ENCODE data around the gene SELENOV.
"Not testable (repeated sequence)": the region's sequence is repeated elsewhere in the genome, so short reads cannot be mapped to it uniquely, and the experiment has no call there.

Gene SELENOV

GRCh38 chr19:39514840-39515550, at the start of gene SELENOV:
SELENOV (plus strand) TSS chr19:39515139; CDS start chr19:39515213, 74 bp downstream.
- no peak for TF ChIP-seq JUND (IDR thresholded peaks at IDR 0.05; ENCODE audit: low read depth)
- in situ Hi-C loops (cut with HindIII; ENCODE audit: low pct_unique_long_range_greater_than_20kb, low sequenced_read_pairs): no loop called here

GRCh38 chr19:39465956-39466747, 48.8 kb upstream of the SELENOV start:
- no peak for TF ChIP-seq JUND (IDR thresholded peaks at IDR 0.05; ENCODE audit: low read depth)
- in situ Hi-C loops (cut with HindIII; ENCODE audit: low pct_unique_long_range_greater_than_20kb, low sequenced_read_pairs): no loop called here
- no peak for DNase-seq (ENCODE audit: low read depth in 1 of 2, low spot score in 1 of 2)

More at GRCh38 chr19:39514840-39515550, at the start of gene SELENOV:
- no peak for DNase-seq (ENCODE audit: low read depth in 1 of 2, low spot score in 1 of 2)

GRCh38 chr19:39467941-39468340, 47.0 kb upstream of the SELENOV start:
- in situ Hi-C loops (cut with HindIII; ENCODE audit: low pct_unique_long_range_greater_than_20kb, low sequenced_read_pairs): no loop called here
- TF ChIP-seq JUND (IDR thresholded peaks at IDR 0.05; ENCODE audit: low read depth): no peak
- no peak for DNase-seq (ENCODE audit: low read depth in 1 of 2, low spot score in 1 of 2)

GRCh38 chr19:39469036-39469435, 45.9 kb upstream of the SELENOV start:
- TF ChIP-seq JUND (IDR thresholded peaks at IDR 0.05; ENCODE audit: low read depth): no peak
- in situ Hi-C loops (cut with HindIII; ENCODE audit: low pct_unique_long_range_greater_than_20kb, low sequenced_read_pairs): no loop called here
- DNase-seq (ENCODE audit: low read depth in 1 of 2, low spot score in 1 of 2): no peak

GRCh38 chr19:39469567-39469966, 45.4 kb upstream of the SELENOV start:
- no peak for TF ChIP-seq JUND (IDR thresholded peaks at IDR 0.05; ENCODE audit: low read depth)
- no peak for DNase-seq (ENCODE audit: low read depth in 1 of 2, low spot score in 1 of 2)
- in situ Hi-C loops (cut with HindIII; ENCODE audit: low pct_unique_long_range_greater_than_20kb, low sequenced_read_pairs): no loop called here

- no peak for TF ChIP-seq JUND (IDR thresholded peaks at IDR 0.05; ENCODE audit: low read depth)
- no peak for DNase-seq (ENCODE audit: low read depth in 1 of 2, low spot score in 1 of 2)
- in situ Hi-C loops (cut with HindIII; ENCODE audit: low pct_unique_long_range_greater_than_20kb, low sequenced_read_pairs): no loop called here
These were observed 44.1 kb upstream of the SELENOV start for GRCh38 chr19:39470724-39471339.

GRCh38 chr19:39471756-39472536, 43.0 kb upstream of the SELENOV start:
- in situ Hi-C loops (cut with HindIII; ENCODE audit: low pct_unique_long_range_greater_than_20kb, low sequenced_read_pairs): no loop called here
- no peak for DNase-seq (ENCODE audit: low read depth in 1 of 2, low spot score in 1 of 2)
- TF ChIP-seq JUND (IDR thresholded peaks at IDR 0.05; ENCODE audit: low read depth): no peak

GRCh38 chr19:39472746-39473442, 42.0 kb upstream of the SELENOV start:
- in situ Hi-C loops (cut with HindIII; ENCODE audit: low pct_unique_long_range_greater_than_20kb, low sequenced_read_pairs): no loop called here
- DNase-seq (ENCODE audit: low read depth in 1 of 2, low spot score in 1 of 2): no peak
- no peak for TF ChIP-seq JUND (IDR thresholded peaks at IDR 0.05; ENCODE audit: low read depth)

- no peak for DNase-seq (ENCODE audit: low read depth in 1 of 2, low spot score in 1 of 2)
These were observed 41.4 kb upstream of the SELENOV start for GRCh38 chr19:39473443-39473960.

GRCh38 chr19:39474139-39474620, 40.8 kb upstream of the SELENOV start:
- in situ Hi-C loops (cut with HindIII; ENCODE audit: low pct_unique_long_range_greater_than_20kb, low sequenced_read_pairs): no loop called here
- TF ChIP-seq JUND (IDR thresholded peaks at IDR 0.05; ENCODE audit: low read depth): no peak
- peak; percentile 21 to 23 for DNase-seq (ENCODE audit: low read depth in 1 of 2, low spot score in 1 of 2)

More at GRCh38 chr19:39473443-39473960, 41.4 kb upstream of the SELENOV start:
- in situ Hi-C loops (cut with HindIII; ENCODE audit: low pct_unique_long_range_greater_than_20kb, low sequenced_read_pairs): no loop called here
- TF ChIP-seq JUND (IDR thresholded peaks at IDR 0.05; ENCODE audit: low read depth): no peak

- no peak for TF ChIP-seq JUND (IDR thresholded peaks at IDR 0.05; ENCODE audit: low read depth)
- no peak for DNase-seq (ENCODE audit: low read depth in 1 of 2, low spot score in 1 of 2)
- in situ Hi-C loops (cut with HindIII; ENCODE audit: low pct_unique_long_range_greater_than_20kb, low sequenced_read_pairs): no loop called here
These were observed 39.2 kb upstream of the SELENOV start for GRCh38 chr19:39475748-39476147.

GRCh38 chr19:39479319-39479801, 35.6 kb upstream of the SELENOV start:
- in situ Hi-C loops (cut with HindIII; ENCODE audit: low pct_unique_long_range_greater_than_20kb, low sequenced_read_pairs); DNase-seq (ENCODE audit: low read depth in 1 of 2, low spot score in 1 of 2): not testable (repeated sequence)

Measured in T47D (cell line).